Right ventricle myocardium inferior (tissue), 1 donor: ENCODE data around the gene DCAF4. TPM values are rescaled to one million over a fixed set of nuclear protein-coding genes. Genes with fewer than 3 reads are reported as not detected.
A peak's percentile ranks its signal among the peaks of the same experiment; 100 is the strongest.

Experiments used
- ATAC-seq: fragments of 200-7000 bp; cut with Tn5 transposase; one replicate; pipeline ENCODE4 v1.9.1; 2020; ENCODE audit warnings: mild to moderate bottlenecking, moderate library complexity
- DNase-seq: peaks from one replicate; pipeline ENCODE4 v3.0.0; 2021; ENCODE audit errors: missing footprints
- intact Hi-C: fragments of 100-400 bp; cut with DNase I; formaldehyde crosslinking; loops from one replicate; pipeline ENCODE4 v1.11.0; 2022
- long read RNA-seq: library from polyadenylated mRNA; unstranded; transcript quantifications from one replicate; pipeline ENCODE4 v2.0.0, GENCODE V29; 2021
- total RNA-seq: library from RNA; stranded (reverse); fragmentation: NEBNext Ultra II Directional; extraction: Animal tissue kit (Norgen Biotek cat#: 25700); gene quantifications from one replicate; pipeline ENCODE4 v1.2.1, GENCODE V29; 2021
- donor health status: DM: no; HTN: yes; CAD: no; lungs with severe emphysema.

The DCAF4 gene
- total RNA-seq: 7.9 TPM
- long read RNA-seq, partial matches to known transcripts: 0 of 1 reads
- long read RNA-seq, other reads (novel, unspliced or antisense): 0 of 1 reads

GRCh38 chr14:72926292-72927028, at the start of gene DCAF4:
TSS of gene DCAF4 (plus strand) at chr14:72926464. CDS start at chr14:72937979, 11,515 bp downstream.
- peak; percentile 99 for ATAC-seq
- intact Hi-C loops: no loop called here
- DNase-seq: peak; percentile 97

- intact Hi-C loops: no loop called here
- no peak for ATAC-seq
Observed at GRCh38 chr14:72876710-72877063, 49.6 kb upstream of the DCAF4 start.

GRCh38 chr14:72878746-72879145, 47.5 kb upstream of the DCAF4 start:
- intact Hi-C loops: no loop called here
- no peak for DNase-seq
- no peak for ATAC-seq

More at GRCh38 chr14:72876710-72877063, 49.6 kb upstream of the DCAF4 start:
- no peak for DNase-seq

- ATAC-seq (no peak), DNase-seq (no peak)
- intact Hi-C loops: no loop called here
Observed at GRCh38 chr14:72879431-72879830, 46.8 kb upstream of the DCAF4 start.

GRCh38 chr14:72880164-72880563, 46.1 kb upstream of the DCAF4 start:
- no peak for ATAC-seq
- DNase-seq: no peak
- intact Hi-C loops: no loop called here

GRCh38 chr14:72880820-72881219, 45.4 kb upstream of the DCAF4 start:
- intact Hi-C loops: no loop called here
- ATAC-seq (no peak), DNase-seq (no peak)

- intact Hi-C loops: no loop called here
- ATAC-seq: no peak
- DNase-seq: no peak
Observed at GRCh38 chr14:72881543-72881942, 44.7 kb upstream of the DCAF4 start.

GRCh38 chr14:72882047-72882446, 44.2 kb upstream of the DCAF4 start:
- ATAC-seq (no peak), DNase-seq (no peak)
- intact Hi-C loops: no loop called here

GRCh38 chr14:72882463-72882862, 43.8 kb upstream of the DCAF4 start:
- intact Hi-C loops: no loop called here
- ATAC-seq (no peak), DNase-seq (no peak)

GRCh38 chr14:72883109-72883508, 43.2 kb upstream of the DCAF4 start:
- DNase-seq (no peak), ATAC-seq (no peak)
- intact Hi-C loops: no loop called here

- no peak for ATAC-seq
- intact Hi-C loops: no loop called here
Observed at GRCh38 chr14:72883961-72884360, 42.3 kb upstream of the DCAF4 start.

GRCh38 chr14:72884386-72884785, 41.9 kb upstream of the DCAF4 start:
- DNase-seq: no peak
- intact Hi-C loops: no loop called here
- no peak for ATAC-seq

More at GRCh38 chr14:72883961-72884360, 42.3 kb upstream of the DCAF4 start:
- no peak for DNase-seq

GRCh38 chr14:72887514-72887913, 38.8 kb upstream of the DCAF4 start:
- ATAC-seq: no peak
- intact Hi-C loops: no loop called here
- no peak for DNase-seq

GRCh38 chr14:72888192-72888591, 38.1 kb upstream of the DCAF4 start:
- intact Hi-C loops: no loop called here
- DNase-seq (no peak), ATAC-seq (no peak)

GRCh38 chr14:72888636-72889201, 37.5 kb upstream of the DCAF4 start:
- intact Hi-C loops: no loop called here
- DNase-seq (no peak), ATAC-seq (no peak)

- intact Hi-C loops: no loop called here
- DNase-seq (no peak), ATAC-seq (peak; percentile 11)
Observed at GRCh38 chr14:72889366-72889765, 36.9 kb upstream of the DCAF4 start.

- intact Hi-C loops: loop anchor here (5.0 kb wide), 1 partner anchor 274 kb away; no protein-coding TSS in a partner anchor
- no peak for DNase-seq
- ATAC-seq: no peak
Observed at GRCh38 chr14:72891666-72892102, 34.6 kb upstream of the DCAF4 start.

- no peak for DNase-seq
- ATAC-seq: no peak
- intact Hi-C loops: loop anchor here (5.0 kb wide), 1 partner anchor 275 kb away; no protein-coding TSS in a partner anchor
Observed at GRCh38 chr14:72892103-72892878, 34.0 kb upstream of the DCAF4 start.

- DNase-seq: no peak
- no peak for ATAC-seq
- intact Hi-C loops: loop anchor here (5.0 kb wide), 1 partner anchor 276 kb away; no protein-coding TSS in a partner anchor
Observed at GRCh38 chr14:72892879-72893635, 33.2 kb upstream of the DCAF4 start.
